CD4-positive, alpha-beta T cell treated with Interleukin-15 for 4 hours (primary cell): ENCODE data around the gene HYLS1.
"Not testable (repeated sequence)": the region's sequence is repeated elsewhere in the genome, so short reads cannot be mapped to it uniquely, and the experiment has no call there.

Experiments
- DNase-seq: peaks from one replicate; pipeline ENCODE4 v3.0.0-alpha.2; 2020; ENCODE audit warnings: low spot score

HYLS1 gene

DNA sequence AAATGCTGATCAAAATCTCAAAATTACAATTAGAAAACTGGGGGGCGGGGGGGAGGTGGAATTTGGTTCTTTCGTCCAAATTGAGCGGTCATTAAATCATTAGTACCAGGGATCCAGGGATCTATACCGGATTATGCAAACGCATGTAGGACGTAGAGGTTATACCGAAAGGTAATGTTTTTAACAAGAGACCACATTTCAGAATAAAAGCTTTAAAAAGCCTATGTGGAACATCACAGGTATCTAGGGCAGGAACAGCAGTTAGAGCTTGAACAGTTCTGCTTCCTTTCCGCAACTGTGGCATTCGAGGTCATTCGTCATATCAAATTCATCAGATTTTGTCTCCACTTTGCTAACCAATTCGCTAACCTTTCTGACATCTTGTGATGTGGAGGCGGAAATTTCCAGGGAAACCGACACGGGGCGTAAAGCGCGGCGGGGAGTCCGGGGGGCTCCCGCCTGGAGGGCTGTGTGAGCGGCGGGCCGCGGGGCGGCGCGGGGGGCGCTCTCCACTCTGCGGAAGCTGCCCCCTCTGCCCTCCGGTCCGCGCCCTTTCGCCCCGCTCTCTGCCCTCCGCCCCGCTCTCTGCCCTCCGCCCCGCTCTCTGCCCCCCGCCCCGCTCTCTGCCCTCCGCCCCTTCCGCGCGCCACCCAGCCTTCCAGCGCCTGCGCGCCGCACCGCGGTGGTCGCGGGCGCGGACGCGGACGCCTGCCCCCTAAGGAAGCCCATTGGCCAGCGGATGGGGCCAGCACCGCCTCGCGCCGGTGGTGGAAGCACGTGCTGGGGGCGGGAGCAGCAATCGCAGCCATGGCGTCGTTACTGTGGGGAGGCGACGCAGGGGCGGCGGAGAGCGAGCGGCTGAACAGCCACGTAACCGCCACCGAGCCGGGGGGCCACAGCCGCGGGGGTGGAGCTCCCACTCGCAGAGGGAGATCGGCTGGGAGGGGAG lies 16.5 kb downstream of the HYLS1 start, which contains the start of gene DDX25:
Gene DDX25 (plus strand): TSS at position 798 of the 949 bp plus-strand sequence. CDS start 10 bp downstream, at position 808.
- DNase-seq, result no peak

DNA sequence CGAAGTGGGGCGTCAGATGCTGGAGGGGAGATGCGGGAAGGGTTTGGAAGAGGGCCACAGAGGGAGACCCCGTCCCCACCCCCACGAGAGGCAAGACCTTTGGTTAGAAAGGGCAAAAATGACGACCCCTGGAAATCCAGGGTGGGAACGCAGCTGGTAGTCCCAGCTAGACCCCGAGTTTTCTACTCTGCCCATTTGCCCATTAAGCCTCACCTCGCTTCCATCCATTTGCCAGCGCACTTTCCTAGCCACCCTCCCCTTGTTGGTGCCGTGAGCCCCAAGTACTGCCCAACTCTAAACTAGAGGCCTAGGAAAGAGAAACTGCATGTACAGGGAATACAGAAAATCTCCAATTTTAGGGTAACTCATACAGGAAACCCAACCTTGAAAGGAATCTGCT lies 17.2 kb downstream of the HYLS1 start:
- DNase-seq, result no peak

- no peak for DNase-seq
These were observed 22.9 kb downstream of the HYLS1 start for GRCh38 chr11:125910226-125910849.

DNA sequence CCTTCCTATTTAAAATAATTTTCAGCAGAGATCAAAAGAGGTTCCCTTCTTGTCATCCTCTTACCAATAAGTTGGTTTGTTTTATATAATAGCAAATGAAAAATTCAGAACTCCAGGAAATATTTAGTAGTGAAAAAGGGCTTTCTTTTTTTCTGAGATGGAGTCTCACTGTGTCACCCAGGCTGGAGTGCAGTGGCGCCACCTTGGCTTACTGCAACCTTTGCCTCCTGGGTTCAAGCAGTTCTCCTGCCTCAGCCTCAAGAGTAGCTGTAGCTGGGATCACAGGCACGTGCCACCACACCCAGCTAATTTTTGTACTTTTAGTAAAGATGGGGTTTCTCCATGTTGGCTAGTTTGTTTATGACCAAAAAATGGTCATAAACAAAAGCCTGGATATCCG lies 27.1 kb downstream of the HYLS1 start:
- DNase-seq, result not testable (repeated sequence)

DNA sequence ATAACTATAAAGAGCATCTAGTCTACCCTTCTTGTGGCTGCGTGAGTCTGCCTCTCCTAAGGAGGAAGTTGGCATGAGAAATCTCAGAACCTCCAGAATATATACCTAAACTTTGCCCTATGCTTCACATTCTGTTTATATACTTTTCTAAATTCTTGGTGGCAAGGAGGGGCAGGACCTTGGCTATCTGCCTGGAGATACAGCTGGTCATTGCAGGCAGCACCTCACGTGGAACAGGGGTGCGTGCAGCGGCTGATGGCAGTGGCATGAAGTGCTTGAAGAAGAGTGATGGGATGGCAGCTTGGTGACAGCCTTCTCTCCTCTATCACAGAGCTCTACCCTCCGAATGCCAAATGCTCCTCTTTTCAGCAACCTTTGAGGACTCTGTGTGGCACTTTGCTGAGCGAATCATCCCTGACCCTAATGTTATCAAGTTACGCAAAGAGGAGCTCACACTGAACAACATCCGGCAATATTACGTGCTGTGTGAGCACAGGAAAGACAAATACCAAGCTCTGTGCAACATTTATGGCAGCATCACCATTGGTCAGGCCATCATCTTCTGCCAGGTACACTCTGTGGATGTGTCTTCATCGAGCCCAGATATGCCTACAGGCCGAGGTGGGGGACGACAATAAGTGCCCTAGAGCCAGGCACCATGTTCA lies 29.3 kb downstream of the HYLS1 start:
- no peak for DNase-seq

DNA sequence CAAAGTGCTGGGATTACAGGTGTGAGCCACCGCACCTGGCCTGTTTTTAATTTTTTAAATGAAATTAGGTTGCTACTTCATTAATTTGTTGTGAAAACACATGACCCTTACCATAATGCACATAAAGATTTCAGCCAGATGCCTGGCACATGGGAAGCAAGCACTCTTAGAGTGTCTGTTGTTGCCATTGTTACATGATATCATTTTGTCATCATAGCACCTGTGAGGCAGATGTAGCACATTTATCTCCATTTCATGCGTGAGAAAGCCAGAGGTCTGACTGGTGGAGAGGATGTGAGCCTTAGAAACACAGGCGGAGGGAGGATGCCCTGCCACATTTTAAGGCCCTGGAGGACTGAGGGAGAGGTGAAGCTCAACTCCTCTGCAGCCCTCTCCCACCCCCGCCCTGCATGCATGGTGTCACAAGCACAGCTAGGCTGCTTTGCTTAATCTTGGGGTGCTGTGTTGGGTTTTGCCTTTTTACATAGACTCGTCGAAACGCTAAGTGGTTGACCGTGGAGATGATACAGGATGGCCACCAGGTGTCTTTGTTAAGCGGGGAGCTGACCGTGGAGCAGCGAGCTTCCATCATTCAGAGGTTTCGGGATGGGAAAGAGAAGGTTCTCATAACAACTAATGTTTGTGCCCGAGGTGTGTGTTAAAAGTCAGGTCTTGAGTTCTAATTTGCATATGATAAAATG lies 30.8 kb downstream of the HYLS1 start:
- no peak for DNase-seq

- DNase-seq, result no peak
These were observed 33.6 kb downstream of the HYLS1 start for GRCh38 chr11:125921042-125921441.

GRCh38 chr11:125922156-125922555 lies 34.7 kb downstream of the HYLS1 start:
- DNase-seq, result no peak

DNA sequence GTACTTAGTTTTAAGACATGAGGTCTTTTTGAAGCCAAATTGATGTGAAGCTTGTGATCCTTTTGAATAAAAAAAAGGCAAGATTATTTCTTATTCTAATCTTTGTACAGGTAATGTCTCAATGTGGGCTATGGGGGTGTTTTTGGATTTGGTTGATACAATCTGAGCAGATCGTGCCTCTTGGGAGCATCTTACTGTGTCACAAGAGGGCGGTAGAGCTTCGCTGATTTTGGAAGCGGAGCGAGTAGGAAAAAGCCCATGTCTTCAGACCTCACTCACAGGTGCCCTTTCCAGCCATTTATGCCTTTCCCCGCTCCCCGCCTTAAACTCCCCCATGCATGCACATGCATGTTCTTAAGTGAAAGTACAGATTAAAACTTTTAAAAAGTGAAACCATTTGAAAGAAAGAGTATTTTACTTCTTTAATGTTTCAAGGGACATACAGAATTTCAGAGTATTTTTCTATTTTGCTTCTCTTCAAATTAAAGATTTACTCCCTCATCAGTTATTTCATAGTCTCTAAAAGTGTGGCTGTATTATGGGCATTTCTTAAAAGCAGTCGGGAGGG lies 35.6 kb downstream of the HYLS1 start:
- DNase-seq, result peak; percentile 54

- DNase-seq, result no peak
These were observed 36.2 kb downstream of the HYLS1 start for GRCh38 chr11:125923633-125924032.

- no peak for DNase-seq
These were observed 37.0 kb downstream of the HYLS1 start for GRCh38 chr11:125924384-125925007.

DNA sequence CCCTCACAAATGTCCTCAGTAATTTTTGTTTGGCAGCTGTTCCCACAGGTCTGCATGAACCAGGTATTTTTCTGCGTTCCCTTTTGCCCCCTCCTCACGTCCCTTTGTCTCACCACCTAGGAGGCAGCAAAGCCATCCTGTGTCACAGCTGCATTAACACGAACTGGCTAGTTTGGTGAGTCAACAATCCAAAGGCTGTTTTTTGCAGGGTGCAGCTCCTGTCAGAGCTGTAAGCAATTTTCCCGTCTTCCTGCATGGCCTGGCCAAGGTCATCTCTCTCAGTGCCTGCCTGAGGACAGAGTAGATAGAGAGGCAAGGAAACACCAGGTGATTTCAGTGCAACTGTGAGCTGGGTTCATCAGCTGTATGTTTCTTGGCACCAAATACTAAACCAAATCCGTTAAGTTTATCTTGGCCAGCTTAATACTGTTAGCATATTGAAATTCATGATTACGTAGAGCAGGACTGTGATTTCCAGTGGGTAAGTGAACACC lies 37.8 kb downstream of the HYLS1 start:
- DNase-seq, result no peak

- no peak for DNase-seq
These were observed 38.3 kb downstream of the HYLS1 start for GRCh38 chr11:125925804-125926203.

DNA sequence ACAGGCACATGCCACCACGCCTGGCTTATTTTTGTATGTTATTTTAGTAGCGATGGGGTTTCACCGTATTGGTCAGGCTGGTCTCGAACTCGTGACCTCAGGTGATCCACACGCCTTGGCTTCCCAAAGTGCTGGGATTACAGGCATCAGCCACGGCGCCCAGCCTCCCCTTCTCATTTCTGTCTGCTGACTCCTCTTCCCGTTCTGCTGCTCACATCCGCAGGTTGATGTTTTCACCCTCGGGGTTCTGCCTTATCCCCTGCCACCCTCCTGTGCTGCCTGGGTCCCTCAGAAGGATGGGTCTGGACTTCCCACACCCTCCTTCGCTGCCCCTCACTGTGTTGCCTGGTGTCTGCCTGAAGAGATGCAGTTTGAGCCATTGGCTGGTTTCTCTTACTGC lies 39.2 kb downstream of the HYLS1 start:
- DNase-seq, result no peak

- DNase-seq, result no peak
These were observed 42.1 kb downstream of the HYLS1 start for GRCh38 chr11:125929445-125930075.

GRCh38 chr11:125930076-125930450 lies 42.6 kb downstream of the HYLS1 start:
- DNase-seq, result no peak

DNA sequence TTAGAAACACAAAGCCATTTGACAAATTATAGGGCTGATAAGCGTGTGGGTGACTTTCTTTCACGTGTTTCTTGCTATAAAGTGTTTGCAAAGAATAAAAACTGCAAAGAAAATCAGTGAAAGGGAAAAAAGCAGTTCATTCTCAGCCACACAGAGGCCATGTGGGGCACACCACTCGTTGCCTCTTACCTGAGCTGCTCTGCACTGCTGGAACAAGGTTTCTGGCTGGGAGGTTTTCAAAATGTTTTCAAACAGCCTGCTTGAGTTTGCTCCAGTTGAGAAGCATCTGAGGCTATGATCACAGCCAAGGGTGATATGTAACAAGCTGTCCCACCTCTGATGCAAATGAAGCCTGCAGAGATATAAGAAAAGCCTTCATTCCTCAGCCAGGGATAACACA lies 43.6 kb downstream of the HYLS1 start:
- no peak for DNase-seq

- DNase-seq, result no peak
These were observed 44.2 kb downstream of the HYLS1 start for GRCh38 chr11:125931668-125932067.

- DNase-seq, result no peak
These were observed 44.8 kb downstream of the HYLS1 start for GRCh38 chr11:125932301-125932700.

GRCh38 chr11:125933030-125933813 lies 45.8 kb downstream of the HYLS1 start:
- DNase-seq, result no peak
